DOHH2 (cell line): ENCODE data around the gene ZBTB48.

Source experiments
- EZH2phosphoT487 ChIP-seq: fragments of 200-600 bp; sonication (generic); IDR thresholded peaks from 2 replicates; pipeline ENCODE4 v1.6.1; 2017; ENCODE audit warnings: borderline replicate concordance, mild to moderate bottlenecking, antibody characterized with exemption, low read length, moderate library complexity, mixed read lengths
- TF ChIP-seq, protein P1 (sequence below): fragments of 200-600 bp; sonication (generic); IDR thresholded peaks from one replicate; pipeline ENCODE4 v1.5.1; 2014; ENCODE audit warnings: antibody characterized with exemption, mild to moderate bottlenecking, low read depth, low read length; ENCODE audit not compliant: poor library complexity, severe bottlenecking

DNA sequence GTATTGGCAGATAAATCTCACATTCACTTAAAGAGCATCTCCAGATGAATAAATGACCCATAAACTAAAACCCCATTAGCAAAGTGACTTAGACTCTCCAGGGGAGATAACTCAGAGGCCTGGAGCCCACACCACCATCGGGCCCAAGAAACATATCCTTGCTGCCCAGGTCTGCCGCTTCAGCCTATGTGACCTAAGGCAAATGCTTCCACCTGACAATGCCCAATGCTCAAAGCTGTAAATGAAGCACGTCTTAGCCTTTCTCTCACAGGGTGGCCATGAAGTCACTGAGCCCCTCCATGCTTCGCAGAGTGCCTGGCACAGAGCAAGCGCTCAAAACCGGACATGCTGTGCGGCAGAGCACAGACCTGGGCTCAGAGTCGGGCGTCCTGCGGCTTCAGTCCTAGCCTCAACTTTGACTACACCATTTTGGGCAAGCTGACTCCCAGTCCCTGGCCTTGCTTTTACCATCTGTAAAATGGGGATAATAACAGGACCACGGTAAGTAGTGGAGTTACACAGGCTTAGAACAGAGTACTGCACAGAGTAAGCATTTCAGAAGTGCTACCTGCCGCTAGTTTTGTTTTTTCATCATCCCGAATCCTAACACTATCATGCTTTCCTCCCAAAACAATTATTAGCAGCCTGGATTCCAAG lies 49.2 kb upstream of the ZBTB48 start:
- TF ChIP-seq, protein P1, sequence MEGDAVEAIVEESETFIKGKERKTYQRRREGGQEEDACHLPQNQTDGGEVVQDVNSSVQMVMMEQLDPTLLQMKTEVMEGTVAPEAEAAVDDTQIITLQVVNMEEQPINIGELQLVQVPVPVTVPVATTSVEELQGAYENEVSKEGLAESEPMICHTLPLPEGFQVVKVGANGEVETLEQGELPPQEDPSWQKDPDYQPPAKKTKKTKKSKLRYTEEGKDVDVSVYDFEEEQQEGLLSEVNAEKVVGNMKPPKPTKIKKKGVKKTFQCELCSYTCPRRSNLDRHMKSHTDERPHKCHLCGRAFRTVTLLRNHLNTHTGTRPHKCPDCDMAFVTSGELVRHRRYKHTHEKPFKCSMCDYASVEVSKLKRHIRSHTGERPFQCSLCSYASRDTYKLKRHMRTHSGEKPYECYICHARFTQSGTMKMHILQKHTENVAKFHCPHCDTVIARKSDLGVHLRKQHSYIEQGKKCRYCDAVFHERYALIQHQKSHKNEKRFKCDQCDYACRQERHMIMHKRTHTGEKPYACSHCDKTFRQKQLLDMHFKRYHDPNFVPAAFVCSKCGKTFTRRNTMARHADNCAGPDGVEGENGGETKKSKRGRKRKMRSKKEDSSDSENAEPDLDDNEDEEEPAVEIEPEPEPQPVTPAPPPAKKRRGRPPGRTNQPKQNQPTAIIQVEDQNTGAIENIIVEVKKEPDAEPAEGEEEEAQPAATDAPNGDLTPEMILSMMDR: no peak
- TF ChIP-seq EZH2phosphoT487: no peak
